GM18526 (cell line): Measurements from ENCODE around the gene TULP4.

Experiments used
- POLR2A ChIP-seq: IDR thresholded peaks from 3 replicates; pipeline ENCODE4 v1.6.1; 2011; ENCODE audit not compliant: insufficient read length; ENCODE audit errors: extremely low read depth

The TULP4 gene

DNA sequence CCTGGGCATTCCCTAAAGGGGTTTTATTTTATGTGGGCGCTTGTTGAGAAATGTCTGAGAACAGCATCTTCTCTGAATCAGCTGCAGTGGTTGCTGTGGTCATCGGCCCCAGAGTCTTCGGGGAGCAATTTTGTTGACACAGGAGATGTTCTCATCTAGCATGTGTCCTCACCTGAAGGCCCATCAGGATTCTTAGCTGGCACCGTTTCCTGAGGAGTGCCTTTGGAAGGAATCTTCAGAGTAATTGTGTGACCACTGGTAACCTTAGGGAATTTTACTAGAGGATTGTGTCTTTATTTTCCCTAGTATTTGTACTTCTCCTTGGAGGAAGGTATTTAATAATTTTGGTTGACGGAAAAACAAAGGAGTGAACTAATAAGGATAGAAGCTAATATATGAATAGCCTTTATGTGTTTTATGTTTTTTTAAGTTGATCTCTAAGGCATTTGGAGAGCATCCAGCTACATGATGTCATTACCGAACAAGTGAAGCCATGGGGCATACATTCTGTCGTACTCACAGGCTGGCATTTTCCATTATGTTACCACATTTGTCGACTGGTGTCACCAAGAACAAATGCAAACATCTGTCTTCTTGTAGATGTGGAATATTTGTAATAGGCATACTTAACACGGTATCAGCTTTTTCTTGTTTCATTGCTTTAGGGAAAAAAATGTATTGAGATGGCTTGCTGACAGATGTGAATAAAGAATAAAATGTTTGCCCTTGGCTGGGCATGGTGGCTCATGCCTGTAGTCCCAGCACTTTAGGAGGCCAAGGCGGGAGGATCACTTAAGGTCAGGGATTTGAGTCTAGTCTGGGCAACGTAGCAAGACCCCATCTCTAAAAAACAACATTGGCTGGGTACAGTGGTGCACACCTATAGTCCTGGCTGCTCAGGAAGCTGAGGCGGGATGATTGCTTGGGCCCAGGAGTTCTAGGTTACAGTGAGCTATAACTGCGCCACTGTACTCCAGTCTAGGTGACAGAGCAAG lies 41.9 kb downstream of the TULP4 start:
- TF ChIP-seq POLR2A, result no peak

DNA sequence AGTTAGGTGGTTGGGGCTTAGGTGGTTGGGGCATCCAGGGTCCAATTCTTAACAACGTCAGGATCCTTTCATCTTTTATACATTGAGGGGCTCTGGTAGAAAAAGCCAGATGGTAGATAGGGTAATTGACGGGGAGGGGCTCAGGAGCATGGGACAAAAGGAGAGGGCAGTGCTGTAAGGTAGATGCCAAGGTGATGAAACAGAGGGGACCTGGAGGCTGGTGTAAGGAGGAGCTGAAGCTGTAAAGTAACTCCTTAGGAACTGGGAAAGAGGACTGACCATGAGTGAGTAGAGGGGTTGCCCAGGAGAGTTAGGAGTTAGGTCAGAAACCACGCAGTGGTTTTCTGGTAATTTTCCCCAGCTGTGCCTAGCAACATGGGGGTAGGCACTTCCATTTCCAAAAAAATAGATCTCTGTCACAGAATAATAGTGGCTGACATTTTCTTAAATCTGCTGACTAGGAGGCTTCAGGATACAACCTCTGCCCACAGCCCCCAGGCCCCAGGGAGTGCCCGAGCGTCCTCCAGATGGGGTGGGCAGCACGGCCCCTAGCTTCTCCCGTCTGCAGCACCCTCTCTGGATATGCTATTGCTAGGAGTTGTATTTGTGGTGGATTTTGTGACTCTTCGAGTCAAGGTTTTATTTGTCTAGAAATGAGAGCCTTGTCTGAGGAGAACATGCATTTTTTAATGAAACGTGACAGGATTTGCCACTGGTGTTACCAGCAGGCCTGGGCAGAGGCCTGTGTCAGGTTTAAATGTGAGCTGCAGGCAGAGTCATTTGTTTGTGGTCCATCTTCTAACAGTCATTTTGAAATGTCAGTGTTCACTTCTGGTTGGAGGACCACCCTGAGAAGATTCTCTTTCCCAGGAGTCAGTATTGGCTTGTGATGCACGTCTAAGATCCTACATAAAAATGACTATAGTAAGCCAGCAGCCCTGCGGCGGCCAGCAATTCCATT lies 44.6 kb downstream of the TULP4 start:
- TF ChIP-seq POLR2A, result no peak

DNA sequence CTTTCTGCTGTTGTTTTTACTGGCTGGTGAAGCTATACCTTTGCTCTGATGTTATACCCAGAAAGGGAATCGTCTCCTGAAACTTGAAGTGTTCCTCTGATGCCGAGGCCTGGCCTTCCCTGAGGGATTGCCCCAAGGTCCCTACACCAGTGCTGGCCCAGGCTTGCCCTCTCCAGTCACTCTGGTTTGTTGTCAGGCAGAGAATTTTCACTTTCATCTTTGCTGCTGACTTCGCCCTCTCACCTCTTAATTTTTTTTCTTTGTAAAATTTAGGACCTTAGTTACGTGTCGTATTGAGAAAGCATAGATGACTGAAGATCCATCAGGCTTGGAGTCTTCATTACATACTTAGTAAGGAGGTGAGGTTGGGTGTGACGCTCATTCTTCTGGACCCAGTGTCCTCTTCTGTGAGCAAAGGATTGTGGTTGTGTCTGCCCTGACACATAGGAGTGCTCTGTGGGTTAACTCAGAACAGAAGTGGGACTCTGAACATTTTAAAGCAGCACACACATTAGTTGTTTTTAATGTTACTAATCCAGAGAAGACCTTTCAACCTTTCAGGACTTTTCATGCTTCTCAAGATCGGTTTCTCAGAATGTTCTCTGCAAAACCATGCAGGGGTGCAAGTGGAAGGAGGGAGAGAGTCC lies 45.4 kb downstream of the TULP4 start:
- TF ChIP-seq POLR2A, result no peak

DNA sequence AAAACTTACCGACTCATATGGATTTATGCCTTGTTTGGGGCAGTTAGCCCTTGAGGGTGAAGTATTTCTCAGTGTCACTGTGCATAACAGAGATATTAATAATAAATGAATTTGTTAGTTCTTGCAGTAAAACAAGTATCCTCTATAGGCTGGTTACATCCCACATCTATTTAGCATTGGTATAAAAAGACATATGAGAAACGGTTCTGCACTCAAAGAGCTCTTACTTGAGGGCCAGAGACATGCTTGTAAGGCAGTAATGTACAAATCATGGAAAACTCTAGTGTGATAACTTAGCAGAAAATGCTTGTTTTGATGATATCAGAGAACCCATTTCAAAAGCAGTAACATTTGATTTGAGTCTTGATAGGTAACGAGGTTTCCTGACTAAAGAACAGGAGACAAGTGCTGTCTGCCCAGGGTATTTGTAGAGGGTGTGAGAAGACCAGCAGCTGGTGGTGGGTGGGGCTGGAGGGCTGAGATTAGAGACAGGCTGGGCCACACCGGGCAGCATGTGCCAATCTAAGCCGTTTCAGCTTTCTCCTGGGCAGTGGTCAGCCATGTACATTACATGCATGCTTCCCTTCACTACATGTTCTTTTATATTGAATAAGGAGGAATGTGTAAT lies 46.3 kb downstream of the TULP4 start:
- TF ChIP-seq POLR2A, result no peak

DNA sequence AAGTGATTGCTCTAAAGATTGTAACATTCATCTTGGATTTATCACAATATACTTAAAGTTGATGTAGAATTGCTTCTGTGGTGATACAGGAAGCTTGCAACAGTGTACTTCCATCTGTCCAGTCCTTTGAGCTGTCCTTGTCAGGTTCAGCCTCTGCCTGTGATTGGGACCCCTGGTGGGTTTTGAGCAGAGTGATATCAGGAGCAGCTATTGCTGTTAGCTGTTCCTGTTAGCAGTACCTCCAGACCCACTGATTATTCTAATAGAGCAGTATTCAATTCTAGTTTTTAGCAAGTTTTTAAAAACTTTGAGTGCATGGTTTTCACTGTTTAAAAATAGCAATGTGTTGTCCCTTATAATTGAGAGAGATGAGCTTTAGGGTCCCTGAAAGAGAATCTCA lies 48.8 kb downstream of the TULP4 start:
- no peak for TF ChIP-seq POLR2A

DNA sequence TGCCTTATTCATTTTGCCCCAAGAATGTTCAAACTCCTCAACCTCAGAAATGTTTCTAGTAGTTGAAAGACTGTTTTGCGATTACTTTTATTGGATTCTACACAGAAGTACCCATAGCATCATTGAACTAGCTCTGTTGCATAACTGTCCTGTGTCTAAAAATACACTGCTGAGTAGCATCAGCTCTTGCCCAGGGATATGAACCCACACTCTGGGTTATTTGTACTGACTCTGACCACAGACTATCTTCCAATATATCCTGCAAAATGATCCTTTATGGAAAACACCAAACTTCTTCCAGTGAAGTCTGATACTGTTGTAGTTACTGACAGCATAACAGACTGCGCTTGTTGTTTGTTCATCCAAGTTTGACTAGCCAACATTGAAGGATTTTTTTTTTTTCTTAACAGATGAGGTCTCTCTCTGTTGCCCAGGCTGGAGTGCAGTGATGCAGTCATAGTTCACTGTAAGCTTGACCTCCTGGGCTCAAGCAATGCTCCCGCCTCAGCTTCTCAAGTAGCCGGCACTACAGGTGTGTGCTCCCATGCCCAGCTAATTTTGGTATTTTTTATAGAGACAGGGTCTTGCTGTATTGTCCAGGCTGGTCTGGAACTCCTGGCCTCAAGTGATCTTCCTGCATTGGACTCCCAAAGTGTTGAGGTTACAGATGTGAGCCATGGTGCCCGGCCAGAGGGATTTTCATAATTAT lies 49.9 kb downstream of the TULP4 start:
- no peak for TF ChIP-seq POLR2A

DNA sequence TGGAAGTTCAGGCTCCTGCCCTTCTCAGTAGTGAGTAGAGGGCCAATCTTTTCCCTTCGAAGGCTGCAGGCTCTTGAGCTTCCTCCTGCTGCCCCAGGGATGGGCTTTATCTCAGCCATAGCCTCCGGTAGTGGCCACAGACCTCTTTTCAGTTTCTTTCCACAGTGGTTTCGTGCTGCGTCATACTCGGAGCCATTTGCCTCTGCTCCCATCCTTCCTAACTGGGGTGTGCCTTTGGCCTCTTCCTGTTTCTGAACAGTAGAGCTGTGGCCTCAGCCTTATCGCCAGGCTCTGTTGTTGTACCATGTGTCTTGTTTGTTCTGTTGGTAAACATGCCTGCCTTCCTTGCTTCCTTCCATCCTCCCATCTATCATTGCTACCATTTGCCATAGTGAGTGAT lies 54.1 kb downstream of the TULP4 start:
- no peak for TF ChIP-seq POLR2A

DNA sequence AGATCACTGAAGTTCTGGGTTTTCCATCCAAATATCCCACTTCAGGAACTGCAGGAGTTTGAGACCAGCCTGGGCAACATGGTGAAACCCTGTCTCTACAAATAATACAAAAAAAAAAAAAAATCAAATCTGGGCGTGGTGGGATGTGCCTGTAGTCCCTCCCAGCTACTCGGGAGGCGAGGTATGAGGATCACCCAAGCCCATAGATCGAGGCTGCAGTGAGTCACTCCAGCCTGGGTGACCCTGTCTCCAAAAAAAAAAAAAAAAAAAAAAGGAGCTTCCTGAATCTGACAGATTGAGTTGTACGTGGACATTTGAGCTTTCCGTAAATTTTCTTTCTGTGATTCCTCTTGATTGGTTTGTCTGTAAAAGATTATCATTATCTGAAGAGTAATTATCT lies 55.6 kb downstream of the TULP4 start:
- TF ChIP-seq POLR2A, result no peak

DNA sequence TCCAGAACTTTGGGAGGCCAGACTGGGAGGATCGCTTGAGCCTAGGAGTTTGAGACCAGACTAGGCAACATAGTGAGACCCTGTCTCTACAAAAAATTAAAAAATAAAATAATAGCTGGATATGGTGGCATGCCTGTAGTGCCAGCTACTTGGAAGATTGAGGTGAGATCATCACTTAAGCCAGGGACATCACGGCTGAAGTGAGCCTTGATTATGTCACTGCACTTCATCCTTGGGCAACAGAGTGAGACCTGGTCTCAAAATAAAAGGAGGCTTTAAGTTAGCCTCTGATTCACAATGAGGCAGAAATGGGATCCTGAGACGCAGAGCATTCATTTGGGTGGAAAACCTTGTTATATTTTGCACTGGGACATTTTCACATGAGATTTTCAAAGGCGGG lies 57.0 kb downstream of the TULP4 start:
- no peak for TF ChIP-seq POLR2A

DNA sequence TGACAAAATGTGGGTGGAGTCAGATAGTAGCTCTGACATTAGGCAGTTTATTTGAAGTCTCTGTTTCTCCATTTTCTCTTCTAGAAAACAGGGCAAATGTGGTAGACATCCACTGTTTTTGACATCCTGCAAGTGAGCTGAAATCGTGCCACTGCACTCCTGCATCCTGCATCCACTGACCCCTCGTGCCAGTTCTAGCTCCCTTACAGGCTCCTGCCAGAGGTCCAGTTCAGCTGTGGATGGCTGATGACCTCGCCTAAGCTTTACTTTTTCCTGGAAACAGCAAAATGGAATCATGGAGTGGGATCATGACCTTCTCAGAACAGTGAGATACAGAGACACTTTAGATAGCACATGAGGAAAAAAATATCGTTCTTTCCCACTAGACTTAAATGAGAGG lies 58.5 kb downstream of the TULP4 start:
- no peak for TF ChIP-seq POLR2A

DNA sequence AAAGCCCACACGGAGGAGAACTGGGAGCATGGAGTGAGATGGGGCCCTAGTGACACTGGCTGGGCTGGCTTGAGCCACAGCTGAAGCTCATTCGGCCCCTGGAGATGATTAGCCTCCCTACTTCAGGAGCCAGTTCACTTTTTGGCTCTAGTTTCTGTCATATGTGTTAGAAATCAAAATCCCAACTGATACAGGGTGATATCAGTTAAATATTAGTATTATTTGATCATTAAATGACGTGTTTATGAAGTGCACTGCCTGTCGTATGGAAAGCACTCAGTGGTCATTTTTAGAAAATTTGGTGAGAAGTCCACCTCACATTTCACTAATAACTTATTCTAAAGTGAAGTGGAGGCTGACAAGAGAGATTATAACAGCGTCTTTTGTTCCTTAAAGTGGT lies 59.0 kb downstream of the TULP4 start:
- TF ChIP-seq POLR2A, result no peak

DNA sequence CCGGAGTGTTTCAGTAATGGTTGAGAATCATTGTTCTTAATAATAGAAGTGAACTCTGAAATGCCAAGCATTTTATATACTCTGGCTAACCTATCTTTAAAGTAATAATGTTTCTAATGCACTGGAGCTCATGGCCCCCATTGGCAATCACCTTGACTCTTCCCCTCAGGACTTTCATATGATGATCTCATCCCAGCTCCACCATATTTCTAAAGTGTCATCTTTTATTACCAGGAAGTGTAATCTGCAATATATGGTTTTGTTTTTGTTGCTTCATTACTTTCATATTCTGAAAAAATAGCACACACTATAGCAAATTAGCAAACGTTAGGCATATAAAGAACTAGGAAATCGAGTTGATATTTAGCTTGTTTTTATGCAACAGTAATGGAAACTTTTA lies 60.3 kb downstream of the TULP4 start:
- TF ChIP-seq POLR2A, result no peak

DNA sequence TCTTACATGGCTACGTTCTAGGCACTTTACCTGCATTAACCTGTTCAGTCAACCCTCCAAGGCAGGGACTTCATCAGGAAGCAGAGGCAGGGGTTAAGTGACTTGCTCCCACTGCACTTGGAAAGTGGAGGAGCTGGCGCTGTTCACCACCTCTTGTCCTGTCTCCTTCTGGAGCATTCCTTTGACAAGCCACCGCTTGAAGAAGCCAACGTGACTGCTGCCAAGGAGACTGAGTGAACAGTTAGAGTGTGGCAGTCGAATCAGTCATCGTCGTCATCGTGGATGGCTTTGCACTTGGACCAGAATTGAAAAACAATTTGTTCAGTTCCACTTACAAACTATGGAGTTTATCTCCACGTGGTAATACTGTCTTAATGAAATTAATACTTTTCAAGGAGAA lies 60.9 kb downstream of the TULP4 start:
- TF ChIP-seq POLR2A, result no peak

DNA sequence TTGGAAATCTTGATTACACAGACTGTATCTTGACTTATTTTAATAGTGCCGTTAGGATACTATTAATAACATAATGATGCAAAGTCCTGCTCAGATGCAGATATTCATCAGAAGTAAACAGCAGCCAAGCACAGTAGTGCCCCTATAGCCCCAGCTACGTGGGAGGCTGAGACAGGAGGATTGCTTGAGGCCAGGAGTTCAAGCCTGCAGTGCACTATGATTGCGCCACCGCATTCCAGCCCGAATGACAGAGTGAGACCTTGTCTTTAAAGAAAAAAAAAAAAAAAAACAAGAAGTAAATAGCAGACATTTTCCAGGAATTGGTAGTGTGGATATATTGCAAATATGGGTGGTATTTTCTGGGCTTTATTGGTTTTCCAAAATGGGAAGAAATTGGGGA lies 61.8 kb downstream of the TULP4 start:
- no peak for TF ChIP-seq POLR2A
